ENCODE results near the gene G6PD.

The G6PD gene

DNA sequence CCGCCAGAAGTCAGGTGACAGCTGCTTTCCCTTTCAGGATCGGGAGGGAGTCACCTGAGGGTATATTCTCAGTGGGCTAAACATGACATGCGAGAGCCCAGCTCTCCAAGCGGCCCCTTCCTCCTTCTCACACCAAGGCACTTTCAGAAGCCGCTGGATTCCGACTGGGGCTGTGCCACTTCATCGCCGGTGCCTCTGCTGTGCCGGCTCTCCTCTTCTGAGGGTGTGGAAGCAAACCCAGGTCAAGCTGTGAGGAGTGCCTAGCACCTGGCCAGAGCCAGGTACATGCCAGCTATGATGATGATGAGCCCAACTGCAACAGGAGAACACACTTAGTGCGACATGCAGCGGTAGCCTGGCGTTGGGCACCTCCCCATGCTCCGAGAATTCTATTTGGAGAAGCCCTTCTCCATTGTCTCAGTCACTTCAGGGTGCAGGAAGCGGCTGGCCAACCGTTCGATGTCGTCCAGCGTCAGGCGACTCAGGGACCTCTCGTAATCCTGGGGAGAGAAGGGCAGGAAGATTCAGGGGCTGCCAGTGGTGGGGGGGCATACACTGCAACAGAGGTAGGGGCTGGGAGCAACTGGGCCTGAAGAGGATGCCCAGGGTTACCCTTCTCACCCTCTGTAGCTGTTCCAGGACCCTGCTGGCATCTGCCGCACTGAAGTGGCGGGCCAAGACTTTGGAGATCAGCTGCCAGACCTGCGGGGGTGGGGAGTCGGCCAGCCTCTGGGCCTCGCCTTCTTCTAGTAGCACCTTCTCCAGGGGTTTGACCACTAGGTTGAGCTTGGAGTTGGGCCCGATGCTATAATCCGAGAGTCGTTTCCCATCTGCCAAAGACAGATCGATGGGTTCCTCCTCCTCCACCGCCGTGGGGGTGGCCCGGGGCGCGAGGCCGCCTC is 61.2 kb downstream of the G6PD start:
- DNase-seq, result peak; percentile 17

DNA sequence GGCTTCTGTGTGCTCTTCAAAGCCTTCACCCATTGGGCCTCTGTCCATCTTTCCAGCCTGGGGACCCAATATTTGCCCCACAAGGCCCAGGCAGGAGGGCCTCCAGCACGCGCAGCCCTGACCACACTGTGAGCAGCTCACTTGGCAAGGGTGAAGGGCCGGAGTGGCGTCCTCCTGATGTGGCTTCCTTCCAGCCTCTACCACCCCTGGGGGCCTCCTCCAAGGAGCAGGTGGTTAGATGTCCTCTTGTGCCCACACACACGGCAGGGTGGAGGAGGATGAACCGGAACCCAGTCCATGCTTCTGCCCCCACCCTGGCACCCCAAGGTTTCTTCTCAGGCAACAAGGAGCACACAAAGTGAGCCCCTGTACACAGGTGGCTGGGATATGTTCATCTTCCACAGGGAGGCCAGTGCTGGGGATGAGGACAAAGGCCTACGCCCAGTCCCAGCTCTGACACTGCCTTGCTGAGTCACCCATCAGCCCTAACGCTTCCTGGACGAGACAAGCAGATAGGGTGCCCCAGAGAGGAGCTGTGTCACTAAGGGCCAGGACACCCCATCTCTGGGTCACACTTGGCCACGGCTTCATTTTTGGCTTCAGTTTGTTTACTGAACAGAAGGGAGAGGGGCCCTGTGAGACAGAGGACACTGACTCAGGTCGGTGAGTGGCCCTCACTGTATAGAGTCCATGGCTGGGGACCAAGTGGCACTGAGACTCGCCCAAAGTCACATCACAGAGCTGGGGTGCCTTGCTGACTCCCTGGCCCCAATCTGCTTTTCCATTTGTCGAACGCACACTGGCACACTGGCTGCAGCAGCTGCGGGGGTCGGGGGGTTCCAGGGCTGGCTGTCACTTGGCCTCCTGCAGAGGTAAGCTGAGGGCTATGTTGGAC is 62.1 kb downstream of the G6PD start:
- no peak for DNase-seq

DNA sequence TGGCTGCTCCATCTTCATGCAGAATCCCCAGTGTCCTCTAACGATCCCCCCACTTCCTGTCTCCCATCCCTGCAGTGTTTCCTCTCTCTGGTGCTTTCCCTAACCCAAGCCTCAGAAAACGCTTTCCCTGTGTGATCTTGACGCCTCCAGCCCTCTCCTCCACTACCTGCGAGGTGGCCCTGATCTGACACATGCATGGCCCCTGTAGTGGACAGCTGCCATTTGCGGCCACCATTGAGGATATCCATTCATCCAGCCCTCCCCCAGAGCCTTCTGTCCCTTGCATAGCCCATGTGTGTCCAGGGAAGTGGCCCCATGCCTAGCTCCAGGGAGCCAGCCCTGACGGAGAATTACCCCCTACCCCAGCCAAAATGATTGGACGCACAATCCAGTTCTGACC is 63.3 kb downstream of the G6PD start:
- DNase-seq, result no peak

DNA sequence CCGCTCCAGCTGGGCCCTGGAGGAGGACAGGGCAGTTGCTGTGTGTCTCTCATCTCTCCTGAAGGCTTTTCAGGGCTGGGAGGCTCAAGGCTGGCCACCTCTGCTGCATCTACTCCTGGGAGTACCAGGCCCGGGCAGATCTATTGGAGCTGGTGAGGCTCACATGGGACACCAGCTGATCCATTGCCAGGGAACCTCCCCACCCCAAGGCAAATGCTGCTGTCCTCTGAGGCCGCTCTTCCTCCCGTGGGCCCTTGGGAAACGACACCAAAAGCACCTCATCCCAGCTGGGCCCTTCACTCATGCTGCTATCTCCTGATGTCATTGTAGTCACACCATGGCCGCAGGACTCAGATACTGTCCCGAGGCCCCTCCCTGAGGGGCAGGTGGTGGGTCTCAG is 63.9 kb downstream of the G6PD start:
- no peak for DNase-seq

DNA sequence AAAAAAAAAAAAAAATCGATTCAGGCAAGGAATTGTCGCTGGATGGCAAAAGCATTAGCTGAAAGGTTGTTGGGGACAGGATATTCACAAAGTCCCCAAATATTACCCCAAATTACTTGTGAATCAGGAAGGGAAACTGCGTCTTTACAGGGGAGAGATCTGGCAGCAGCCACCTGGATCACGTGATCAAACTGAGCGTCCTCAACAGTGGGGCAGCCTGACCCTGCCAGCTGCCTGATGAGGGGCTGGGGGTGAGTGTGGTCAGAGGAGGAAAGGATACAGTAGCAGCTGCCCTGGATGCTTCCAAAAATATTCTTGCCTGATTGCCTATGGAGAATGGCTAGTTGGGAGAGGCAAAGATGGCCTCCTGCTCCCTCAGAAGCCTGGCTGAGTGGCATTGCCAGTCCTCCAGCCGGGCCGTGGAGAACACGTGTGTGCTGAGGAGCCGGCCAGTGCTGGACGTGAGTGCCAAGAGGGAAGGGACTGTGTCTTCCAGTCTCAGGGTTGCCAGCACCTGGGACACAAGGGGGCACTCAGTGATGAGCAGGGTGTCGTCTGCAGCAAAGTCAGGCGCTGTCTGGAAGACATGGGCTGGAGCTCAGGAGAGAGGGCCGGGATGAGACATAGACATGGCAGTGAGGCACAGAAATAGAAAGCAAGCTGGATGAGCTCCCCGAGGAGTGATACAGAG is 64.6 kb downstream of the G6PD start:
- DNase-seq, result no peak

Data from NCI-H1105 treated with DMSO at 0.1 percent for 48 hours (cell line).